NCI-H1417 (cell line): Measurements from ENCODE around the gene CHN1.

Experiments used
- DNase-seq, 3 experiments: peaks; one replicate each; lab custom pipeline; 2025; lab: John Stamatoyannopoulos, UW

The CHN1 gene

GRCh38 chr2:175004980-175005732 lies at the start of gene CHN1:
CHN1 (minus strand) TSS chr2:175005381; CDS start chr2:175004912, 469 bp downstream.
- peak; percentile 79 to 96 (median 95) for DNase-seq

GRCh38 chr2:175054340-175054739 lies 49.2 kb upstream of the CHN1 start:
- no peak for DNase-seq

GRCh38 chr2:175049661-175050060 lies 44.5 kb upstream of the CHN1 start:
- DNase-seq = no peak

GRCh38 chr2:175048275-175048674 lies 43.1 kb upstream of the CHN1 start:
- no peak for DNase-seq

- no peak for DNase-seq
Measured at GRCh38 chr2:175039490-175039889, 34.3 kb upstream of the CHN1 start.

GRCh38 chr2:175039031-175039430 lies 33.9 kb upstream of the CHN1 start:
- no peak for DNase-seq

- no peak for DNase-seq
Measured at GRCh38 chr2:175037941-175038340, 32.8 kb upstream of the CHN1 start.

- peak in 2 of 3 experiments; percentile 3 to 32 for DNase-seq
Measured at GRCh38 chr2:175036582-175037018, 31.4 kb upstream of the CHN1 start.

- DNase-seq = no peak
Measured at GRCh38 chr2:175035806-175036205, 30.6 kb upstream of the CHN1 start.

- DNase-seq = no peak
Measured at GRCh38 chr2:175034716-175035115, 29.5 kb upstream of the CHN1 start.

GRCh38 chr2:175030380-175031271 lies 25.4 kb upstream of the CHN1 start:
- DNase-seq = peak in 2 of 3 experiments; percentile 26 to 60

- peak in 1 of 3 experiments; percentile 15 for DNase-seq
Measured at GRCh38 chr2:175027755-175028154, 22.6 kb upstream of the CHN1 start.

- no peak for DNase-seq
Measured at GRCh38 chr2:175026385-175026784, 21.2 kb upstream of the CHN1 start.

GRCh38 chr2:175025946-175026345 lies 20.8 kb upstream of the CHN1 start:
- DNase-seq = no peak

GRCh38 chr2:175025233-175025632 lies 20.1 kb upstream of the CHN1 start:
- no peak for DNase-seq

GRCh38 chr2:175022923-175023322 lies 17.7 kb upstream of the CHN1 start:
- no peak for DNase-seq

GRCh38 chr2:175019566-175020327 lies 14.6 kb upstream of the CHN1 start:
- DNase-seq = no peak

- DNase-seq = no peak
Measured at GRCh38 chr2:175017618-175018414, 12.6 kb upstream of the CHN1 start.

- DNase-seq = no peak
Measured at GRCh38 chr2:175015340-175015739, 10.2 kb upstream of the CHN1 start.

- DNase-seq = no peak
Measured at GRCh38 chr2:175012516-175012915, 7.3 kb upstream of the CHN1 start.

GRCh38 chr2:175011505-175011904 lies 6.3 kb upstream of the CHN1 start:
- peak in 1 of 3 experiments; percentile 39 for DNase-seq
